HFF-Myc (cell line): ENCODE data around the gene AP2A2.

Source experiments
- DNase-seq: peaks from one replicate; pipeline ENCODE4 v3.0.0-alpha.2; 2011; ENCODE audit warnings: low read depth; ENCODE audit errors: extremely low read depth
- H3K4me3 ChIP-seq: replicated peaks from 2 replicates; pipeline ENCODE4 v1.5.1; 2011; ENCODE audit warnings: low read depth, mild to moderate bottlenecking, control low read depth, low read length
- CTCF ChIP-seq: IDR thresholded peaks from 2 replicates; pipeline ENCODE4 v1.5.1; 2012; ENCODE audit warnings: mild to moderate bottlenecking, low read depth, low read length, control low read depth; ENCODE audit errors: missing control alignments

The AP2A2 gene

GRCh38 chr11:1006762-1007161 is 81.1 kb downstream of the AP2A2 start:
- no peak for TF ChIP-seq CTCF
- no peak for DNase-seq
- no peak overlapping the region for H3K4me3 ChIP-seq

DNA sequence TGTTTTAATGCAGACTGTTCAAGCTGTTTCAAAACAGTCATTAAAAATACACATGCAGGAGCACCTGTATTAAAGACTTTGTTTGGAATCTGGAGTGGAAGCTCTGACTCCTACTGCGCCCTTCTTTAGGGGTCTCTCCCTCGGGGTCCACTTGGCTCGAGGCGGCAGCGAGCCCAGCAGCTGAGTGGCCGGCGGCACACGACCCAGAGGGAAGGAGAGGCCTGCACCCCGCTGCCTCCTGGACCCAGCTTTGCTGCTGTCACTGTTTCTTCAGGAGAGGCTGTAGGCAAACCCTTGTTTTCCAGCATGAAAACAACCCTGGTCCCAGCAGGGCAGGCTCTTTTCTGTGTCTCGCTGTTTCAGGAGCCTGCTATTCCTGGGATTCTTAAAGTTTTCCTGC is 81.6 kb downstream of the AP2A2 start:
- no peak for TF ChIP-seq CTCF

DNA sequence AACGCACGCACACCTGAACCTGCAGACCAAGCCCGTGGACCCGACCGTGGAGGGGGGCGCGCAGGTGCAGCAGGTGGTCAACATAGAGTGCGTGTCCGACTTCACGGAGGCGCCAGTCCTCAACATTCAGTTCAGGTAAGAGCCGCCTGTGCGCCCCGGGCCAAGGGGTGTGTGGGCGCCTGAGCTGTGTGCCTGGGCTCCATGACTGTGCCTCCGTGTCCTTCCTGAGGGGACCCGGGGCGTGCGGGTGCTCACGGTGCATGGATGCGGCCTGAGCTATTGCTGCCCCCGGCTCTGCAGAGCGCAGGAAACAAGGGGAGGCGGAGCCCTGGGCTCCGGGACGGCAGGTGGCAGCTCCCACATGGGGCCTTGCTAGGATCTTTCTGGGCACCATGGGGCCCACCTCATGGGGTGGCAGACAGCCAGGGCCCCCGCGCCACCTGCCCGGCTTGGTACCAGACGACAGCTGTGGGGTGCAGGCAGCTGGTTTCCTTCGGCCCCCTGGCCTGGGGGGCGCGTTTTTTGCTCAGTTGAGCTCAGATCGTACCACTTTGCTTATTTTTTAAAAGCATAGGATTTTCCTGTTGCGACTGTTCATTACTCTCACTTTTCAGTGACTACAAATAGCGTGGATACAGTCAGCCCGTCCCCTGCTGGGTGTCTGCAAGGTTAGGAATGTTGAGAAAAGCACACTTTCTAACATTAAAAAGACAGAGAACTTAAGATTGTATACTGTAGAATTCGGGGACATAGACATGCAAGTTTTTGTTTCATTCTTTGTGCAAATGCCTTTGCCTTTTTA is 82.5 kb downstream of the AP2A2 start:
- TF ChIP-seq CTCF = no peak
- no peak for DNase-seq
- H3K4me3 ChIP-seq = no peak overlapping the region

More for the DNA sequence above, 81.6 kb downstream of the AP2A2 start:
- H3K4me3 ChIP-seq = no peak overlapping the region
- DNase-seq = no peak

DNA sequence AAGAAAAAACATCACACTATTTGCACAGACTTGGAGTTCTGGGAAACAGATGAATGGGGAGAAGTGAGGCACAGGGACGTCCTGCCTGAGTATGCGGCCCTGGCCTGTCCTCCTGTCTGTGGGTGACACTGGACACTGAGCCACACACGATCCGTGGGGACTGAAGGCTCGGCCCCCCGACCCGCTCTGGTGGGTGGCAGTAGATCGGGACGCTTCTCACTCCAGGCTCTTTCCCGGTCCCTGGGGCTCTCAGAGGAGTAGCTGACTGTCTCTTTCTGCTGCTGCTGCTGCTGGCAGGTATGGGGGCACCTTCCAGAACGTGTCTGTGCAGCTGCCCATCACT is 83.1 kb downstream of the AP2A2 start:
- DNase-seq = no peak
- no peak overlapping the region for H3K4me3 ChIP-seq
- TF ChIP-seq CTCF = no peak

DNA sequence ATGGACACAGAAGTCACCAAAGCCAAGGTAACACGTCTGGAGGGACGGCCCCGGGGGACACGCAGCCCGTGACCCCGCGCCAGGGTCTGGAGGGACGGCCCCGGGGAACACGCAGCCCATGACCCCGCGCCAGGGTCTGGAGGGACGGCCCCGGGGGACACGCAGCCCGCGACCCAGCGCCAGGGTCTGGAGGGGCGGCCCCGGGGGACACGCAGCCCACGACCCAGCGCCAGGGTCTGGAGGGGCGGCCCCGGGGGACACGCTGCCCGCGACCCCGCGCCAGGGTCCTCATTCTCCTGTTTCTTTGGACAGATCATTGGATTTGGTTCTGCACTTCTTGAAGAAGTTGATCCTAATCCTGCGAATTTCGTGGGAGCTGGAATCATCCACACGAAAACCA is 83.7 kb downstream of the AP2A2 start:
- DNase-seq = no peak
- no peak for TF ChIP-seq CTCF
- no peak overlapping the region for H3K4me3 ChIP-seq

DNA sequence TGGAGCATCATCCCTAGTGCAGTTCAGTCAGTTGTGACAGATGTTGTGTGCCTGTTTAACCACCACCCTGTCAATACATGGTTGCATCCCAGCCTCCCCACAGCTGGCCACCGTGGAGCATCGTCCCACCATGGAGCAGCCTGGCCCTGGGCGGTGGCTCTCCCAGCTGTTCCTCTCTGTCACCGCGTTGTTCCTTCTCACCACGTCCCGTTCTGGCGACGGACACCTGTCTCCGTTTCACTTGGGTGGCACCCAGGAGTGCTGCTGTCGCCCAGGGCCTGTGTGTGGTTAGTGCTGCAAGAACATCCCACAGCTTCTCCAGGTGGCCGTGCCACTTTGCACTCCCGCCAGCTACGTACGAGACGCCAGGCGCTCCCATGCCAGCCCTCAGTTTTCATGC is 84.3 kb downstream of the AP2A2 start:
- DNase-seq = no peak
- TF ChIP-seq CTCF = no peak
- no peak overlapping the region for H3K4me3 ChIP-seq
